Neural cell (in vitro differentiated cells): ENCODE measurements around the gene PNKD. TPM values are rescaled to one million over a fixed set of nuclear protein-coding genes. Genes with fewer than 3 reads are reported as not detected.

Experiments
- H2AFZ ChIP-seq: fragments of 200-600, 300-800 bp; sonication (generic), shearing (Covaris generic); 2 replicates; pipeline ENCODE4 v1.6.0; 2014; ENCODE audit warnings: low read depth, mild to moderate bottlenecking, antibody characterized with exemption, low read length, moderate library complexity
- H3F3A ChIP-seq: fragments of 200-600 bp; shearing (Covaris generic); 2 replicates; pipeline ENCODE4 v1.6.1; 2016; ENCODE audit warnings: mild to moderate bottlenecking, moderate library complexity, mixed read lengths, antibody characterized with exemption, low read length; ENCODE audit not compliant: insufficient read depth, poor library complexity, severe bottlenecking
- H3K27ac ChIP-seq: fragments of 200-600, 300-800 bp; sonication (generic), shearing (Covaris generic); 2 replicates; pipeline ENCODE4 v1.5.1; 2014; ENCODE audit warnings: mild to moderate bottlenecking, low read length, moderate library complexity
- H3K27me3 ChIP-seq: fragments of 300-800, 200-600 bp; sonication (generic), shearing (Covaris generic); 2 replicates; pipeline ENCODE4 v1.6.0; 2014; ENCODE audit warnings: mild to moderate bottlenecking, low read depth, low read length, moderate library complexity; ENCODE audit not compliant: insufficient read depth
- H3K36me3 ChIP-seq: fragments of 300-800, 200-600 bp; sonication (generic), shearing (Covaris generic); 2 replicates; pipeline ENCODE4 v1.5.1; 2014; ENCODE audit warnings: mild to moderate bottlenecking, antibody characterized with exemption, low read length, moderate library complexity; ENCODE audit not compliant: insufficient read depth
- H3K4me2 ChIP-seq: fragments of 300-800, 200-600 bp; sonication (generic), shearing (Covaris generic); 2 replicates; pipeline ENCODE4 v1.6.0; 2014; ENCODE audit warnings: mild to moderate bottlenecking, low read length
- H3K4me3 ChIP-seq: fragments of 300-800, 200-600 bp; sonication (generic), shearing (Covaris generic); 2 replicates; pipeline ENCODE4 v1.5.1; 2014; ENCODE audit warnings: mild to moderate bottlenecking, low read length, moderate library complexity
- H3K79me2 ChIP-seq: fragments of 200-600 bp; shearing (Covaris generic); replicated peaks from 2 replicates; pipeline ENCODE4 v1.6.0; 2014; ENCODE audit warnings: mild to moderate bottlenecking, low read length, moderate library complexity; ENCODE audit not compliant: insufficient read depth
- H3K9ac ChIP-seq: fragments of 300-800, 200-600 bp; sonication (generic), shearing (Covaris generic); 2 replicates; pipeline ENCODE4 v1.6.1; 2016; ENCODE audit warnings: mild to moderate bottlenecking, low read length, mixed read lengths
- H3K9me2 ChIP-seq: fragments of 200-600 bp; shearing (Covaris generic); 2 replicates; pipeline ENCODE4 v1.6.1; 2016; ENCODE audit warnings: mild to moderate bottlenecking, low read length, mixed read lengths; ENCODE audit not compliant: insufficient read depth
- H3K9me3 ChIP-seq: fragments of 200-600, 300-800 bp; sonication (generic), shearing (Covaris generic); 2 replicates; pipeline ENCODE4 v1.6.1; 2016; ENCODE audit warnings: mild to moderate bottlenecking, mixed run types, low read length, moderate library complexity, mixed read lengths
- H4K20me1 ChIP-seq: fragments of 200-600 bp; shearing (Covaris generic); 2 replicates; pipeline ENCODE4 v1.6.1; 2016; ENCODE audit warnings: mild to moderate bottlenecking, mixed run types; ENCODE audit not compliant: insufficient read depth
- CTCF ChIP-seq: fragments of 450-650 bp; IDR thresholded peaks from 2 replicates; pipeline ENCODE4 v1.5.1; 2014; ENCODE audit warnings: antibody characterized with exemption, mild to moderate bottlenecking, moderate library complexity; ENCODE audit not compliant: poor library complexity, severe bottlenecking
- EP300 ChIP-seq: fragments of 450-650 bp; conservative IDR thresholded peaks from 2 replicates; pipeline ENCODE4 v1.6.1; 2014; ENCODE audit warnings: antibody characterized with exemption, mild to moderate bottlenecking, moderate library complexity; ENCODE audit not compliant: poor library complexity, severe bottlenecking
- EZH2 ChIP-seq: fragments of 200-600, 300-800 bp; shearing (Covaris generic), sonication (generic); IDR thresholded peaks from 2 replicates; pipeline ENCODE4 v1.6.1; 2014; ENCODE audit warnings: antibody characterized with exemption, low read length, borderline replicate concordance, mild to moderate bottlenecking; ENCODE audit not compliant: insufficient read depth, poor library complexity, severe bottlenecking
- MXI1 ChIP-seq: fragments of 450-650 bp; conservative IDR thresholded peaks from 2 replicates; pipeline ENCODE4 v1.6.1; 2014; ENCODE audit warnings: antibody characterized with exemption, mild to moderate bottlenecking; ENCODE audit not compliant: poor library complexity, severe bottlenecking
- POLR2AphosphoS5 ChIP-seq: IDR thresholded peaks from 2 replicates; pipeline ENCODE4 v1.6.1; 2012
- RAD21 ChIP-seq: fragments of 450-650 bp; conservative IDR thresholded peaks from 2 replicates; pipeline ENCODE4 v1.6.1; 2014; ENCODE audit warnings: antibody characterized with exemption, mild to moderate bottlenecking, moderate library complexity
- REST ChIP-seq: IDR thresholded peaks from 2 replicates; pipeline ENCODE4 v1.6.1; 2012; ENCODE audit warnings: borderline replicate concordance
- SMC3 ChIP-seq: fragments of 450-650 bp; conservative IDR thresholded peaks from 2 replicates; pipeline ENCODE4 v1.6.1; 2014; ENCODE audit warnings: antibody characterized with exemption, mild to moderate bottlenecking, moderate library complexity; ENCODE audit not compliant: poor library complexity
- TAF1 ChIP-seq: IDR thresholded peaks from 2 replicates; pipeline ENCODE4 v1.6.1; 2012; ENCODE audit warnings: low read depth
- polyA plus RNA-seq: library from polyadenylated mRNA; depleted of rRNA; stranded (reverse); fragments of >200 nt; gene quantifications from 2 replicates; pipeline ENCODE4 v1.2.3, GENCODE V29; 2014

Gene PNKD
- polyA plus RNA-seq, 1 donor from 2014 or later = 59.7 TPM

DNA sequence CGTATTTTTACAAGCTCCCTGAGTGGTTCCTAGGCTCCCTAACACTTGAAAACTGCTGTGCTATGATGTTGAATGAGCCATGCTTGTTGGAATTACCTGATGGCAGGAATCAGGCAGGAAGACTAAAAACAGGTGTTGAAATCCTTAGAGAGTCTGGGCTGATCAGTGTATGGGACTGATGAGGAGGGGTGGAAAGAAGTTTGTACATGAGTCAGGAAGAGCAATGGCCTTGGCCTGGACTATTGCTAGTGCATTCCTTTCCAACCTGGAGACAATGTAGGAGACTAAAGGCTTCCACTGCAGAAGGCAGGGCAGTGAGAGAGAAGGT, 46.9 kb downstream of the PNKD start:
- TF ChIP-seq MXI1 = no peak
- TF ChIP-seq RAD21 = no peak
- TF ChIP-seq TAF1 = no peak
- TF ChIP-seq REST = no peak
- no peak for TF ChIP-seq CTCF
- no peak for TF ChIP-seq EZH2
- TF ChIP-seq SMC3 = no peak
- no peak for TF ChIP-seq EP300
- no peak for TF ChIP-seq POLR2AphosphoS5

DNA sequence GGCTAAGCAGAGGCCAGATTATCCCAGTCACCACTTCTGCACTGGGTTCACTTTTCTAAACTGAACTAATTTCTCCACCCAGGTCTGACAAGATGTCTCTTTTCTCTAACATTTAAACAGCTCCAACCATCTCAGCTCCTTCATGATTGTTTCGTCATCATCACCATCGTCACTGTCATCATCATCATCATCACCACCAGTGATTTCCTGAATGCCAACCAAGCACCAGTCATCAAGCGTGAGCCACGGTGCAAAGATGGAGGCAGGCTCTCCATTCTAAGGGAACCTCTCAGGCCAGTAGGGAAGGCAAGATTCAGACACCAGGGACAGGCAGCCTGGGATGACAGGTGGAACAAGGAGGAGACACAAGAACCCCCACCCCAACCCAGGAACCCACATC, 47.5 kb downstream of the PNKD start:
- Histone ChIP-seq H3K9me3 (no peaks in the 10 kb centered on the region), H3K9me2 (no peaks in the 10 kb centered on the region), H3K4me3 (no peak overlapping the region), H3K36me3 (no peaks in the 10 kb centered on the region), H3K27me3 (no peaks in the 10 kb centered on the region), H4K20me1 (no peaks in the 10 kb centered on the region), H3K9ac (no peak overlapping the region), H3K79me2 (no peaks in the 10 kb centered on the region), H2AFZ (no peak overlapping the region), H3K27ac (no peak overlapping the region), H3F3A (no peaks in the 10 kb centered on the region), H3K4me2 (no peak overlapping the region)
- no peak for TF ChIP-seq RAD21

More for the DNA sequence above, 46.9 kb downstream of the PNKD start:
- H3K4me3 ChIP-seq = no peak overlapping the region
- H3K27me3 ChIP-seq = no peaks in the 10 kb centered on the region
- no peak overlapping the region for H2AFZ ChIP-seq
- no peaks in the 10 kb centered on the region for H3K9me3 ChIP-seq
- no peak overlapping the region for H3K9ac ChIP-seq
- H3K36me3 ChIP-seq = no peaks in the 10 kb centered on the region
- H3K27ac ChIP-seq = no peak overlapping the region
- H3K9me2 ChIP-seq = no peaks in the 10 kb centered on the region
- no peaks in the 10 kb centered on the region for H3K79me2 ChIP-seq
- no peak overlapping the region for H3K4me2 ChIP-seq
- no peaks in the 10 kb centered on the region for H4K20me1 ChIP-seq
- H3F3A ChIP-seq = no peaks in the 10 kb centered on the region

DNA sequence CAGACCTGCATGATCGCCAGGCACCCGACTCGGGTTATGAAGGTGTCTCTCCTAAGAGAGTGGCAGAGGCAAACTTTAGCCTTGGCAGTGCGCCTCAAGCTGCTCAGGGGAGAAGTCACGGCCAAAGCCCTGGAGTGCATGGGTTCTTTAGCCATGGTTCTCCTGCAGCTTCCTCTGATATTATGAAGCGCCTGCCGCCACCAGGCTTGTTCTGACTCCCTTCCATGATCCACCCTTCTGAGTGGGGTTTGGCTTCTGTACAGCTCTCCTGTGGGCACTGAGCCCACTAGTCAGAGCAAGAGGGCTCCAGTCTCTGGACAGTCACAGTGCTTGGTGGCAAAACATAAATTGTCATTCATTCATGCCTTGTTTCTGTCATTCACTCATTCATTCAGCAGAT, 47.9 kb downstream of the PNKD start:
- no peak overlapping the region for H3K4me2 ChIP-seq
- H3F3A ChIP-seq = no peaks in the 10 kb centered on the region
- no peak overlapping the region for H3K4me3 ChIP-seq
- no peaks in the 10 kb centered on the region for H3K9me2 ChIP-seq
- no peaks in the 10 kb centered on the region for H3K79me2 ChIP-seq
- no peak overlapping the region for H3K9ac ChIP-seq
- H3K9me3 ChIP-seq = no peaks in the 10 kb centered on the region
- no peak overlapping the region for H3K27ac ChIP-seq
- H2AFZ ChIP-seq = no peak overlapping the region
- TF ChIP-seq EZH2 (no peak), RAD21 (no peak), SMC3 (no peak), REST (no peak), POLR2AphosphoS5 (no peak), TAF1 (no peak), MXI1 (no peak), EP300 (no peak), CTCF (no peak)
- no peaks in the 10 kb centered on the region for H4K20me1 ChIP-seq
- no peaks in the 10 kb centered on the region for H3K27me3 ChIP-seq
- no peaks in the 10 kb centered on the region for H3K36me3 ChIP-seq
